ENCODE results near the gene ATP2A3.

DNA sequence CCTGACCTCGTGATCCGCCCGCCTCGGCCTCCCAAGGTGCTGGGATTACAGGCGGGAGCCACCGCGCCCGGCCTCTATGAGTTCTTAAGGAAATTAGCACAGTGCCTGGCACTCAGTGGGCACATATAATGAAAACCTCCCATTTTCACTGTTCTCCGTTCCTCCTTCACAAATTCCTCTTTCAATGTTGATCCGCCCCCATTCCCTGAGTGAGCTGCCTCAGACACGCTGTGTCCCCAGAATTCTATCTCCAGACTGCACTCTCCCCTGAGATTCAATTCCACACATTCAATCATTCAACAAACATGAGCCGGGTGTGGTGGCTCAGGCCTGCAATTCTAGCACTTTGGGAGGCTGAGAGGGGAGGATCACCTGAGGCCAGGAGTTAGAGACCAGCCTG, 55.0 kb downstream of the ATP2A3 start:
- TF ChIP-seq CTCF (conservative IDR thresholded peaks at IDR 0.05 in 1 of 2, IDR thresholded peaks at IDR 0.05 in 1 of 2; ENCODE audit: low read depth in 1 of 2, low read length in 2 of 2) (no peak), EZH2 (IDR thresholded peaks at IDR 0.05; ENCODE audit: low read length, missing control alignments) (no peak)

Data from fibroblast of lung (primary cell).